ENCODE results near the gene RAPGEF1. TPM values are rescaled to one million over a fixed set of nuclear protein-coding genes. Genes with fewer than 3 reads are reported as not detected.

Gene RAPGEF1
- total RNA-seq, 3 donors from 2014 or later: 67.1 to 103 (median 84.2) TPM

DNA sequence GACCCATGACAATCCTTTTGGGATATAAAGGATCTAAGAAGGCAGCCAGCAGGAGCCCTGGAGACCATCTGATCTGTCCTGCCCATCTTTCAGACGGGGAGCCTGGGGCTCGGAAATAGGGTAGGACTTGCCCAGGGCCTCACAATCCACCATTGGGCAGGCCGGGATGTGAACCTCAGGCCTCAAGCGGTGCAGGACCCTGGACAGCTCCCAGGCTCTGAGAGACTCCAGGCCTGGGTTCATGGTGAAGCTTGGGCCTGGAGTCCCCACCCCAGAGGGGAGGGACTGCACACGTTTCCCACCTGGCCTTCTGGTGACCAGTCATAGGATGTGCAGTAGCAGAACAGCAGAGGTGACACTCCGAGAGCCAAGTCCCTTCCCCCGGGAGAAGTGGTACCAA, 36.6 kb upstream of the RAPGEF1 start:
- TF ChIP-seq, protein P1, sequence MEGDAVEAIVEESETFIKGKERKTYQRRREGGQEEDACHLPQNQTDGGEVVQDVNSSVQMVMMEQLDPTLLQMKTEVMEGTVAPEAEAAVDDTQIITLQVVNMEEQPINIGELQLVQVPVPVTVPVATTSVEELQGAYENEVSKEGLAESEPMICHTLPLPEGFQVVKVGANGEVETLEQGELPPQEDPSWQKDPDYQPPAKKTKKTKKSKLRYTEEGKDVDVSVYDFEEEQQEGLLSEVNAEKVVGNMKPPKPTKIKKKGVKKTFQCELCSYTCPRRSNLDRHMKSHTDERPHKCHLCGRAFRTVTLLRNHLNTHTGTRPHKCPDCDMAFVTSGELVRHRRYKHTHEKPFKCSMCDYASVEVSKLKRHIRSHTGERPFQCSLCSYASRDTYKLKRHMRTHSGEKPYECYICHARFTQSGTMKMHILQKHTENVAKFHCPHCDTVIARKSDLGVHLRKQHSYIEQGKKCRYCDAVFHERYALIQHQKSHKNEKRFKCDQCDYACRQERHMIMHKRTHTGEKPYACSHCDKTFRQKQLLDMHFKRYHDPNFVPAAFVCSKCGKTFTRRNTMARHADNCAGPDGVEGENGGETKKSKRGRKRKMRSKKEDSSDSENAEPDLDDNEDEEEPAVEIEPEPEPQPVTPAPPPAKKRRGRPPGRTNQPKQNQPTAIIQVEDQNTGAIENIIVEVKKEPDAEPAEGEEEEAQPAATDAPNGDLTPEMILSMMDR (IDR thresholded peaks at IDR 0.05): no peak
- intact Hi-C loops (cut with DNase I, micrococcal nuclease): no loop called here
- DNase-seq (peak in 2 of 3 donors; percentile 44 to 59), ATAC-seq (peak; percentile 36)
- H3K9me3 ChIP-seq: no peaks in the 10 kb centered on the region
- no peaks in the 10 kb centered on the region for H3K4me1 ChIP-seq (ENCODE audit: low read depth)
- no peak overlapping the region for H3K4me3 ChIP-seq
- no peaks in the 10 kb centered on the region for H3K36me3 ChIP-seq (ENCODE audit: low read depth)

GRCh38 chr9:131776036-131776435, 36.2 kb upstream of the RAPGEF1 start:
- H3K4me3 ChIP-seq: no peak overlapping the region
- DNase-seq (no peak), ATAC-seq (no peak)
- intact Hi-C loops (cut with DNase I, micrococcal nuclease): no loop called here
- no peaks in the 10 kb centered on the region for H3K9me3 ChIP-seq
- H3K4me1 ChIP-seq (ENCODE audit: low read depth): no peaks in the 10 kb centered on the region
- TF ChIP-seq, protein P1 (IDR thresholded peaks at IDR 0.05): no peak
- H3K36me3 ChIP-seq (ENCODE audit: low read depth): no peaks in the 10 kb centered on the region

DNA sequence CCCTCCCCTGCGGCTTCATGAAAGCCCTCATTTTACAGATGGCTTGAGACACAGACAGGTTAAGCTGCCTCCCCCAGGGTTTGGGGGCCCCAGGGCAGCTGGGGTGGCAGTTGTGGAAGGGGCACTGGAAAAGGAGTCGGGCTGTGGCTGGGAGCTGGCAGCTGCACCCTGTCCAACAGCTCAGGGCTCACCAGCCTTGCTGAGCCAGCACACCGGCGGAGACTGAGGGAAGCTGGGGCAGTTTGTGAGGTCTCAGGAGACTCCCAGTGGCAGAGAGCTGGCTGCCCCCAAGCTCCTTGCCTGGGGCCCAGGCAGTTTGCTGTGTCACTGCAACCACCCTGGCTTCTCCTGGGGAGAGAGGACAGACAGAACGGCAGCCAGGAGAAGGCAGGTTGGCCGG, 34.8 kb upstream of the RAPGEF1 start:
- intact Hi-C loops (cut with DNase I, micrococcal nuclease): no loop called here
- Histone ChIP-seq H3K9me3 (no peaks in the 10 kb centered on the region), H3K36me3 (ENCODE audit: low read depth) (no peaks in the 10 kb centered on the region), H3K4me1 (ENCODE audit: low read depth) (no peaks in the 10 kb centered on the region), H3K4me3 (no peak overlapping the region)
- DNase-seq (no peak), ATAC-seq (no peak)
- TF ChIP-seq, protein P1 (IDR thresholded peaks at IDR 0.05): no peak

DNA sequence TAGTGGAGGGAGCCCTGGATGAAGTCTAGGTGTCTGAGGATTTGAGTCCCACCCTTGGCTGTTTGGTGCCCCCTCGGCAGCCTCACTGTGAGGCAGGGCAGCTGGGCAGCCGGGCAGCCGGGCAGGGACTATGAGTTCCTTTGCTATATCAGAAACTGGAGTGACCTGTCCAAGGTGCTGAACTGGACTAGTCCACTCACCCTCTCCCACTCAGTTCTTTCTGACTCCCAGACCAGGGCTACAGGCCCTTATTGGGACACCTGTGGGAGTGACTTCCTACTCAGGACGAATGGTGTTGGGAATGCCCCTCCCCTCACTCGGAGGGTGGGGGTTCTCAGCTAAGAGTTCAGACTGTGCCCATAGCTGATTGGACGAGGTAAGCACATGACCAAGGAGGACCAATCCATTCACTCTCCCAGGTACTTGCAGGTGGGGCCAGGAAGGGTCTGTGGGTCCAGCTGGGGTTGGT, 34.1 kb upstream of the RAPGEF1 start:
- ATAC-seq (peak; percentile 42), DNase-seq (peak in 1 of 3 donors; percentile 81)
- Histone ChIP-seq H3K4me1 (ENCODE audit: low read depth) (no peaks in the 10 kb centered on the region), H3K36me3 (ENCODE audit: low read depth) (no peaks in the 10 kb centered on the region), H3K9me3 (no peaks in the 10 kb centered on the region), H3K4me3 (no peak overlapping the region)
- TF ChIP-seq, protein P1 (IDR thresholded peaks at IDR 0.05): no peak
- intact Hi-C loops (cut with DNase I, micrococcal nuclease): no loop called here

GRCh38 chr9:131772940-131773339, 33.1 kb upstream of the RAPGEF1 start:
- Histone ChIP-seq H3K9me3 (no peaks in the 10 kb centered on the region), H3K4me1 (ENCODE audit: low read depth) (no peaks in the 10 kb centered on the region), H3K4me3 (no peak overlapping the region), H3K36me3 (ENCODE audit: low read depth) (no peaks in the 10 kb centered on the region)
- TF ChIP-seq, protein P1 (IDR thresholded peaks at IDR 0.05): no peak
- ATAC-seq: no peak
- intact Hi-C loops (cut with DNase I, micrococcal nuclease): no loop called here
- DNase-seq: no peak

DNA sequence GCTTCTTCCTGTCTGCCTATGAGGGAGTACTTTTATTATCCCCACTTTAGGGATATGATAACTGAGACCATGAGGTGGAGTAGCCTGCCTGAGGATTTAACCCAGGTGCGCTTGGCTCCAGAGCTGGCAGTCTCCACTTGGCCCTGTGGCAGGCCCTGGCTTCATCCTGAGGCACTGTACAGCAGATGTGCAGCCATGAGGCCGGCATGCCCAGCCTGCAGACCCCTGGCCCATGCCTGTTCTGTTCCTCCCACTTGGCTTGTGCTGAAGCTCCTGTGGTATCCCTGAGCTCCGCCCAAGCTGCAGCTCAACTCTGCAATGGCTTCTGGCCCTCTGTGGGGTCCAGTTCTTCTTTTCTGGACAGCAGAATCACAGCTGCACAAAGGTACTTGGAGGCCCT, 31.8 kb upstream of the RAPGEF1 start:
- ATAC-seq: no peak
- no peaks in the 10 kb centered on the region for H3K4me1 ChIP-seq (ENCODE audit: low read depth)
- intact Hi-C loops (cut with DNase I, micrococcal nuclease): no loop called here

More for the DNA sequence above, 31.8 kb upstream of the RAPGEF1 start:
- no peak overlapping the region for H3K4me3 ChIP-seq
- no peaks in the 10 kb centered on the region for H3K9me3 ChIP-seq
- no peak for DNase-seq
- H3K36me3 ChIP-seq (ENCODE audit: low read depth): no peaks in the 10 kb centered on the region
- TF ChIP-seq, protein P1 (IDR thresholded peaks at IDR 0.05): no peak

Measured in mucosa of descending colon (tissue), 3 donors.